Kidney (tissue), 14 donors: Measurements from ENCODE around the gene TSKS. TPM values are rescaled to one million over a fixed set of nuclear protein-coding genes. Genes with fewer than 3 reads are reported as not detected.
A peak's percentile ranks its signal among the peaks of the same experiment; 100 is the strongest.

Source experiments
- DNase-seq, 5 donors: peaks; one replicate each; pipeline ENCODE4 v3.0.0-alpha.2; 2013 to 2020
- FAIRE-seq: peaks from 2 replicates; lab custom pipeline; 2012; peaks lifted over from hg19 to GRCh38; lab: Jason Lieb, UNC
- H3K27ac ChIP-seq, 2 donors: one replicate each; pipeline ENCODE4 v1.7.0; 2013; ENCODE audit warnings: low read depth in 2 of 2, low read length in 2 of 2, inconsistent platforms in 1 of 2
- H3K27me3 ChIP-seq: one replicate; pipeline ENCODE4 v1.7.1; 2013; ENCODE audit warnings: low read length, inconsistent platforms; ENCODE audit not compliant: control insufficient read depth, insufficient read depth
- H3K36me3 ChIP-seq, 3 donors: one replicate each; pipeline versions ENCODE4 v1.7.0 to v1.7.1; 2013; ENCODE audit warnings: low read length in 3 of 3, control low read depth in 1 of 3, inconsistent platforms in 1 of 3; ENCODE audit not compliant: insufficient read depth in 3 of 3, control insufficient read depth in 2 of 3
- H3K4me1 ChIP-seq, 3 donors: one replicate each; pipeline versions ENCODE4 v1.7.0 to v1.7.1; 2013; ENCODE audit warnings: low read length in 3 of 3, inconsistent platforms in 1 of 3, low read depth in 1 of 3; ENCODE audit not compliant: control insufficient read depth in 2 of 3, insufficient read depth in 2 of 3
- H3K4me3 ChIP-seq, 3 donors: one replicate each; pipeline versions ENCODE4 v1.7.0 to v1.8.1; 2013; ENCODE audit warnings: low read length in 3 of 3, control low read depth in 1 of 3, inconsistent platforms in 1 of 3
- H3K9ac ChIP-seq, 3 donors: one replicate each; pipeline versions ENCODE4 v1.7.0 to v1.7.1; 2013; ENCODE audit warnings: low read length in 3 of 3, control low read depth in 1 of 3, inconsistent platforms in 1 of 3
- H3K9me3 ChIP-seq, 3 donors: one replicate each; pipeline versions ENCODE4 v1.7.0 to v1.7.1; 2013; ENCODE audit warnings: low read length in 3 of 3, control low read depth in 1 of 3, inconsistent platforms in 1 of 3; ENCODE audit not compliant: control insufficient read depth in 2 of 3, insufficient read depth in 1 of 3
- intact Hi-C: fragments of 100-400 bp; cut with DNase I; formaldehyde crosslinking; loops from one replicate; pipeline ENCODE4 v1.11.1; 2022
- polyA plus RNA-seq: library from polyadenylated mRNA; stranded (reverse); fragments of 350-450 nt; fragmentation: Illumina TruSeq; extraction: RNeasy Lipid Tissue Mini Kit (QIAGEN cat#74804); gene quantifications from one replicate; pipeline ENCODE4 v1.2.3, GENCODE V29; 2014; ENCODE audit warnings: low read depth, low replicate concordance; ENCODE audit not compliant: insufficient read depth
- total RNA-seq: library from RNA; stranded (reverse); fragmentation: NEBNext Ultra II Directional; extraction: Animal tissue kit (Norgen Biotek cat#: 25700); gene quantifications from one replicate; pipeline ENCODE4 v1.2.1, GENCODE V29; 2021
- TF ChIP-seq, protein P1 (sequence below): IDR thresholded peaks from 3 replicates; pipeline ENCODE4 v1.5.1; 2012; ENCODE audit warnings: mild to moderate bottlenecking, moderate library complexity, borderline replicate concordance; ENCODE audit not compliant: insufficient read depth; ENCODE audit errors: extremely low read depth
- donor health status: control.
- donor health status: control.
- donor health status: control.
- donor health status: control.
- donor health status: control.
- donor health status: DM: yes; HTN: yes; CAD: no.
- donor health status: Normal renal cell carcinoma (clear cell type).

TSKS gene
- total and polyA plus RNA-seq, 2 donors from 2014 or later: 0.47 to 0.50 TPM

DNA sequence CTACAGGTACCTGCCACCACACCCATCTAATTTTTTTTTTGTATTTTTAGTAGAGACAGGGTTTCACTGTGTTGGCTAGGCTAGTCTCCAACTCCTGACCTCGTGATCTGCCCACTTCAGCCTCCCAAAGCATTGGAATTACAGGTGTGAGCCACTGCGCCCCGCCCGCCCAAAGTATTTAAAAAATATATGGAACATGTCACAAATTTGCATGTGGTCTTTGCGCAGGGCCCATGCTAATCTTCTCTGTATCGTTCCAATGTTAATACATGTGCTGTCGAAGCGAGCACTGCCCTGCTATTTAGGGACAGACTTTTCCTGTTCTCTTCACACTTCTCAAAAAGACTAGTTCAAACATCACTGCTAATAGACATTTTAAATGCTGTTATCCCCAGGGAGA is 1.2 kb upstream of the TSKS start:
- Histone ChIP-seq H3K36me3 (no peaks in the 10 kb centered on the region), H3K27me3 (no peaks in the 10 kb centered on the region), H3K4me1 (peaks cover 0 to 18% (median 12%) of the 10 kb centered on the region in 3 donors), H3K27ac (no peak overlapping the region), H3K9ac (no peak overlapping the region), H3K9me3 (no peaks in the 10 kb centered on the region), H3K4me3 (no peak overlapping the region)
- DNase-seq (no peak), FAIRE-seq (no peak)
- intact Hi-C loops: no loop called here
- TF ChIP-seq, protein P1, sequence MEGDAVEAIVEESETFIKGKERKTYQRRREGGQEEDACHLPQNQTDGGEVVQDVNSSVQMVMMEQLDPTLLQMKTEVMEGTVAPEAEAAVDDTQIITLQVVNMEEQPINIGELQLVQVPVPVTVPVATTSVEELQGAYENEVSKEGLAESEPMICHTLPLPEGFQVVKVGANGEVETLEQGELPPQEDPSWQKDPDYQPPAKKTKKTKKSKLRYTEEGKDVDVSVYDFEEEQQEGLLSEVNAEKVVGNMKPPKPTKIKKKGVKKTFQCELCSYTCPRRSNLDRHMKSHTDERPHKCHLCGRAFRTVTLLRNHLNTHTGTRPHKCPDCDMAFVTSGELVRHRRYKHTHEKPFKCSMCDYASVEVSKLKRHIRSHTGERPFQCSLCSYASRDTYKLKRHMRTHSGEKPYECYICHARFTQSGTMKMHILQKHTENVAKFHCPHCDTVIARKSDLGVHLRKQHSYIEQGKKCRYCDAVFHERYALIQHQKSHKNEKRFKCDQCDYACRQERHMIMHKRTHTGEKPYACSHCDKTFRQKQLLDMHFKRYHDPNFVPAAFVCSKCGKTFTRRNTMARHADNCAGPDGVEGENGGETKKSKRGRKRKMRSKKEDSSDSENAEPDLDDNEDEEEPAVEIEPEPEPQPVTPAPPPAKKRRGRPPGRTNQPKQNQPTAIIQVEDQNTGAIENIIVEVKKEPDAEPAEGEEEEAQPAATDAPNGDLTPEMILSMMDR: no peak

DNA sequence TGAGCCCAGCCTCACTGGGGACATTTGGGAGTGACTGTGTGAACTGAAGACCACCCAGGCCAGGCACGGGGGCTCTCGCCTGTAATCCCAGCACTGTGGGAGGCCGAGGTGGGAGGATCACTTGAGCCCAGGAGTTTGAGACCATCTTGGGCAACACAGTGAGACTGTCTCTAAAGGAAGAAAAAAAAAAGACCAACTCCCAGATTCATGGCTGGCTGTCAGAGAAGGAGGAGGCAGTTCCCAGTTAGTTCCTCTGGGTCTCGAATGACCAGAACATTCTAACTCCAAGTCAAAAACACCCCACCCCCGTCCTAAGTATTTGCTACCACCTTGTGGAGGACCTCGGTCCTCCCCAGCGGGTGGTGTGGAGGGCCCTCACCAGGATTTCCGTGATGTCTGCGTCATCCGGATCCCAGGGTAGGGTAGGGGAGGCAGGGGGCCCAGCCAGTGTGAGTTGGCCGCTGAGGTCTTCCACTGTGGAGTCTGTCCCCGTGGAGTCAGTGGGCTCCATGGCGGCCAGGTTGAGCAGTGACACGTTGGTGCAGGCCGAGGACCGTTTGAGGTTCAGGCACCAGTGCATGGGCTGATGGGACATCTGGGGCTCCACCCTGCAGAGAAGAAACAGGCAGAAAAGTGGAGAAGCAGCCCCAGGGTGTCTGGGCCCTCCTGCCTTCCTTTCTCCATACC is 1.3 kb downstream of the TSKS start:
- intact Hi-C loops: no loop called here
- peak in 2 of 5 donors; percentile 16 to 76 for DNase-seq
- Histone ChIP-seq H3K27ac (peak overlapping the region in 1 of 2 donors; percentile 77), H3K36me3 (no peaks in the 10 kb centered on the region), H3K9me3 (no peaks in the 10 kb centered on the region), H3K4me3 (no peak overlapping the region), H3K9ac (peak overlapping the region in 1 of 3 donors; percentile 31), H3K4me1 (peaks cover 0 to 6% (median 2%) of the 10 kb centered on the region in 3 donors), H3K27me3 (no peaks in the 10 kb centered on the region)
- TF ChIP-seq, protein P1: no peak
- FAIRE-seq: no peak

DNA sequence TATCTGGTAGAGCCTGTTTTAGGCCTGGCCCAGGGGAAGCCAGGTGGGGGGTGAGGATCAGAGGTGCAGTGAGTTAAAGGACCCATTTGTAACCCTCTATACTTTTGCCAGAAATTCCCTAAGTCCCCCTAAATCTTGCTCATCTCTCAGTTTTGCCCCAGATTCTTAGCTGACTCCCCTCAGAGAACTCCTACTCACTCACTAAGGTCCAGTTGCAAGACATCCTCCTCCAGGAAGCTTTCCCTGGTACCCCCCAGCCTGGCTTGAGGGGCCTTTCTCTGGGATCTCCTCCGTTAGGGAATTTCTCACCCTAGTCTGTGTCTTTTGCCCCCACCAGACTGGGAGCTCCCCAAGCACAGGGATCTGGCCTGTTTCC is 1.9 kb downstream of the TSKS start:
- Histone ChIP-seq H3K36me3 (no peaks in the 10 kb centered on the region), H3K9me3 (peaks cover 0 to 2% (median 0%) of the 10 kb centered on the region in 3 donors), H3K27ac (peak overlapping the region in 1 of 2 donors; percentile 77), H3K27me3 (no peaks in the 10 kb centered on the region), H3K9ac (peak overlapping the region in 2 of 3 donors; percentile 31 to 34), H3K4me1 (peaks cover 0 to 6% (median 2%) of the 10 kb centered on the region in 3 donors), H3K4me3 (no peak overlapping the region)
- intact Hi-C loops: no loop called here
- TF ChIP-seq, protein P1: no peak
- FAIRE-seq (no peak), DNase-seq (no peak)
